ENCODE data around the gene GC.
"Not testable (repeated sequence)": the region's sequence is repeated elsewhere in the genome, so short reads cannot be mapped to it uniquely, and the experiment has no call there.

Gene GC, protein sequence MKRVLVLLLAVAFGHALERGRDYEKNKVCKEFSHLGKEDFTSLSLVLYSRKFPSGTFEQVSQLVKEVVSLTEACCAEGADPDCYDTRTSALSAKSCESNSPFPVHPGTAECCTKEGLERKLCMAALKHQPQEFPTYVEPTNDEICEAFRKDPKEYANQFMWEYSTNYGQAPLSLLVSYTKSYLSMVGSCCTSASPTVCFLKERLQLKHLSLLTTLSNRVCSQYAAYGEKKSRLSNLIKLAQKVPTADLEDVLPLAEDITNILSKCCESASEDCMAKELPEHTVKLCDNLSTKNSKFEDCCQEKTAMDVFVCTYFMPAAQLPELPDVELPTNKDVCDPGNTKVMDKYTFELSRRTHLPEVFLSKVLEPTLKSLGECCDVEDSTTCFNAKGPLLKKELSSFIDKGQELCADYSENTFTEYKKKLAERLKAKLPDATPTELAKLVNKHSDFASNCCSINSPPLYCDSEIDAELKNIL

DNA sequence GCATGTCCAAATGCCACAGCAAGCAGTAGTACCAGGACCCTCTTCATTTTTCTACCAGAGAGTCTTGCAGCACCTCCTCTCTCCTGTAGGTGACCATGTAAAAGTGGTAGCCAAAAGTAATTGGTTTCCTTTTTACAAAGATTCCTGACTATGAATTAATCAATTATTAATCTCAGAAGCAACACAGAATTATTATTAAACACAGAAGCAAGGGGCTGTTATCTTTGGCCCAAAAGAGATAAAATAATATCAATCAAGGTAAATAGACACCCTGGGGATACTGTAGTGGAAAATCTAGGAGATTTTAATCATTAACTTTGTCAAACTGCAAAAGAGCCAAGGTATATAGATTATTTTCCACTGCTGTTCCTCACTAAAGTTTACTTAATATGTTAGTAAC, at the start of gene GC:
Gene GC, minus strand, starts transcription at position 108 of the 400 bp plus-strand sequence. Its CDS starts 61 bp downstream, at position 47.
- DNase-seq, result no peak

DNA sequence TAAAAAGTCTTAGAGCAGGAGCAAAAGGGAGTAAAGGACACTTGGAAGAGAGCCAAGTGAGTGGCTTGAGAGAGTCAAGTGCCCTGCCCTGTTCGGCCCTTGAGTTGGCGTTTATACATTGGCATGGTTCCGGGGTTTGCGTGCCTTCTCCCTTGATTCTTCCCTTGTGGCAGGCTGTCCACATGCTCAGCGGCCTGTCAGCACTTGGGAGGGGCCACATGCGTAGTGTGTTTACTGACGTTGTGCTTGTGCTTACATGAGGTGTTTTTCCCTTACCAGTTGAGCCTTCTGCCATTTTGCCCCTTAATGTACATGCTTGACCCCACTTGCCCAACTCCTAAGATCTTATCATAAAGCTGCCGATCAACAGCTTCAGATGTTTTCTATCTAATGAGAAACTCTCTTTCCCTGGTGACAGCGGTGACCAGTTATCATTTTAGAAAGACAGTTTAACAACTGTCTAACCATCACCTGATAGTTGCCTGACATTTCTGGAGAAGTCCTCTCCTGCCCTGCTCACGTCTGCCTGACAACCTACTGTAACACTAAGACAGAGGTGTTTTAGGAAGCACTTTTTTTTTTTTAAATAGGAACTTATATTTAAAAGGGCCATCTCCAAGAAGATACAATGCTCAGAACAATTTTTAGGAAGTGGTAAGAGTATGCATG, 49.5 kb upstream of the GC start:
- DNase-seq, result no peak

DNA sequence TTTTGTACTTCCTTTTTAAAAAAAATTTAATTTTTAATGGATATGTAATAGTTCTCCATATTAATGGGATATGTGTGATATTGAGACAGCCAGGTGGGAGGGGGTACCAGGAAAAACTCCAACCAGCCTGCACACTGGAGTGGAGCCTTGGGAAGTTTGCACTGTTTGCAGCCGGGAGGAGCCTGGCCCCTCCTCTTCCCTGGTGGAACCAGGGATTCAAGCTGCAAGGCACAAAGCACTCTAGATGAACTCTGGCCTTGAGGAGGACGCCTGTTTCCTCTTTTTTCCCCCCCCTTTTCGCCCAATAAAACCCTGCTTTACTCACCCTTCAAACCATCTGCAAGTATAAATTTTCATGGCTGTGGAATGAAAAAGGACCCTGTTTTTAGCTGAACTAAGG, 48.2 kb upstream of the GC start:
- no peak for DNase-seq

DNA sequence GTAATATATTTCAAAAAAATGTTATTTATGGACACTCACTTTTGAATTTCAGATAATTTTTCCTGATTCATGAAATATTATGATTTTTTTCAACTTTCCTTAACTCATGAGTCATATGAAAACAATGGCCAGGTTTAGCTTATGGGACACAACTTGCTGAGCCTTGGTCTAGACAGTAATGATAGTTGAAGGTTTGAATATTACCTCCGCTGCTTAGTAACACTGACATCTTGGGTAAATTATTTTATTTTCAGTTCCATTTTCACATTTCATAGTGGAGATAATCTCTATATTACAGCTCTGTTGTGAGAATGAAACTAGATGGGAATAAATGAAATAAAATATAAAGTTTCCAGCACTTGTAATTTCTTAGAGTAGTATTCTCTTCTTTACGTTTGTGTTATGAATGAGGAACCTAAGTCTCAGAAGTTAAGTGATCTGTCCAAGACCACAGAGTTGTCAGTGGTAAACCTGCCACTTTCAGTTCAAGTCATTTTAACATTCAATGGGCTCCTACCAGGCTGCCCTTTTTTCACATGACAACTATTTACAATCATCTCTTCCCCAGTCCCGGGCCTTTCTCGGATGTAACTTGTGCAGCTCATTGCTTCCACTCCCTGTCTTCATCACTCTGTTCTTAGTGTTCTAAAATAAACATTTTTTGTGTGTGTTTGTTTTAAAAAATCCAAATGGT, 46.8 kb upstream of the GC start:
- no peak for DNase-seq

DNA sequence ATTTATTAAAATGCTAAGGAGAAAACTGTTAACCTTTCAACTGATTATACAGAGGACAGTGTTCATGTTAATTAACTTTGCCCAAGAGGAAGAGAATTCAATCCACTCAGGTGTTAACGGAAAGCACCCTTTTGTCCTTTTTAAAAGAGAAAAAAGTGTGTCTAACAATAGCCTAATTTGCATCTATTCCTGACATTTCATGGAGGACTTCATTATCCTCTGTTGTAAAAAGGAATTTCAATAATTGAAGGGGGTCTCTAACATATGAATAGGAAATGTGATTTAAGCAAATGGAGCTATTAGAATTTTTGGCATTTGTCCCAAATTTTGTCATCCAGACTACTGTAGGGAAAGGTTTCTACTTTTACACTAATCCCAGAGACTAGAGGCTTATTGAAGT, 44.6 kb upstream of the GC start:
- no peak for DNase-seq

DNA sequence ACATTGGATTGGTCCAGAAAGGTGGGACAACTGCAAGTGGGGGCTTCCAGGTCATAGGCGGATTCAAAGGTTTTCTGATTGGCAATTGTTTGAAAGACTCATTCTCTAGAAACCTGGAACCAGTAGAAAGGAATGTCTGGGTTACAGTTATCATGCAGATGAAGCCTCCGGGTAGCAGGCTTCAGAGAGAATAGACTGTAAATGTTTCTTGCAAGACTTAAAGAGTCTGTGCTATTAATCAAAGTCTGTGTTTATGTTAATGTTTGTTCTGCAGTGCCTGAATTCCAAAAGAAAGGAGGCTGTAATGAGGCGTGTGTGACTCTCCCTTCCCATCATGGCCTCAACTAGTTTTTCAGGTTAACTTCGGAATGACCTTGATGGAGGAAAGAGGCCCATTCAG, 43.9 kb upstream of the GC start:
- no peak for DNase-seq

DNA sequence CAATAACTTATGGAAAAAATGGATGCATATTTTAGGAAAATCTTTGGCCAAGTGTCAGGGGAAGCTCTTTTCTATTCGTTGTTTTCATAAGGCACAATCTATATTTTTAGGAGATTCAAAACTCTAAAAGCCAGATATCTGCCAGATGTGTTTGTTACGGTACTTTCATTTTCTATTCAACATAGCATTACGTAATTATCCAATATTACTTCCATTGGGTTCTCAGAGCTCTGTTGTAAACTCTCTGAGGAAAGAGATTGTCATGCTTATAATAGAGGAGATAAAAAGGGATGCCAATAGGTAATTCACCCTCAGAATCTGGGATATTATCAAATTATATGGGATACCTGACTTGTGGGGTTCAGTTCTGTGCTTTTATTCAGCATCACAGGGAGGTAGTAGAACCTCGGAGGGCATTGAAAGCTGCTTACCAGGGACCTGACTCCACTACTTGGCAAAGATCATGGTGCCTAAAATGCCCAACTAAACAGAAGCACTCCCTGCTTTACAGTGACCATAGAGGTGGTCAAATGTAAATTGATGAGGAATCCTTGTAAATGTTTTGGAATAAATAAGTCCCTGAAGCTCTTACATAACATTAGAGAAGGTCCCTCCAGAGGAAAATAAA, 32.9 kb upstream of the GC start:
- no peak for DNase-seq

DNA sequence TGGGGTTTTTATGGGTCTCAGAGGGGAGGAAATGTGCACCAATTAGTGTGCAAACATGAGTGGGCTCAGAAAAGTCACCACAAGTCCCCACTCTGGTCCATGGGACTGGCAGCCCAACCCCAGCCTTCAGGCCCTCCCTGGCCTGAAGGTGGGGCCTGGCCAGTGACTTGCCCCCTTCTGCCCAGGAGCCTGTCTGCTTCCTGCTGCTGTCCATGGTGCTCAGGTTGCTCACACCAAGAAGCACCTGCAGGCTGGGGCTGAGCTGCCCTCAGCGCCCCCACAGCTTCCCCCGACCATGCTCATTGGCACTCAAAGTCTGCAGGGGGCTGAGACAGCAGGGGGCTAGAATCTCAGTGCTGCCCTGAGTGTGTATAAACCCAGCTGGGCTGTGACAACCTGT, 30.6 kb upstream of the GC start:
- DNase-seq, result no peak

DNA sequence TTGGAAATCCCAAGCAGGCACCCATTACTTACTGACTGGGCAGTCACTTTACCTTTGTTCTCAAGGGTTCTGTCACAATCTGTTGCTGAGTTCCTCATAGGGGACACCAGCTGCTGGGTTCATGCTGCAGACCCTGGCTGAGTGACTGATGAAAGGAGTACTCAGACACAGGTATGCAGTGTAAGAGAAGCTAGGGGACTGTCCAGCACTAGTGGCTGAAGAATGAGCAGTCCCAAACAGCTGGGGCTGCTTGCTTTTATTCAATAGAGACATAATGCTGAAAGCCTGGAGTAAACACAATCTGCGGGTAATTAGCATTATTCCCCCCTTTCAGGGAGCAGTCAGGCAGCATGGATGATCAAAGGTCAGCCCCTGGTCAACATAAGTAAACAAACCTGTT, 25.9 kb upstream of the GC start:
- DNase-seq, result not testable (repeated sequence)

DNA sequence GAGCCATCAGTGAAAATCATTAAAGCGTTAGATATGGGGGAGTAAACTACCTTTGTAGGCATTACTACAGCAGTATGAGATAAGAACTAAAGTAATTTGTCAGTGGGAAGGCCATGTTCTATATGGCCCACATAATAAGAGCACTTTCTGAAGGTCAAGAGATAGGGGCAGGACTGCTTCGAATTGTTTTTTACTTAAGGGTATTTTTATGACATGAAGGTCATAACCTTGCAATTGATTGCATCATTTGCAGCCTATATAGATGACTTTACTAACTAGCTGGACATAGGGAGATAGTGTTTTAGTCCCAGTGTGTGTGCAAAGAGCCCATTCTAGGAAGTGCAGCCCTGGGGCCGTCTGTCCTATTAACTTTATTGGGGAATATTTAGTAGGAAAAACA, 23.6 kb upstream of the GC start:
- DNase-seq, result no peak

DNA sequence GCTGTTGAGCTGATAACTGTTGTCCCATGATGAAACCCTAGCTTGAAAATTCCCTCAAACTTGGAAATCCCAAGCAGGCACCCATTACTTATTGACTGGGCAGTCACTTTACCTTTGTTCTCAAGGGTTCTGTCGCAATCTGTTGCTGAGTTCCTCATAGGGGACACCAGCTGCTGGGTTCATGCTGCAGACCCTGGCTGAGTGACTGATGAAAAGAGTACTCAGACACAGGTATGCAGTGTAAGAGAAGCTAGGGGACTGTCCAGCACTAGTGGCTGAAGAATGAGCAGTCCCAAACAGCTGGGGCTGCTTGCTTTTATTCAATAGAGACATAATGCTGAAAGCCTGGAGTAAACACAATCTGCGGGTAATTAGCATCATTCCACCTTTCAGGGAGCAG, 21.4 kb upstream of the GC start:
- not testable (repeated sequence) for DNase-seq

DNA sequence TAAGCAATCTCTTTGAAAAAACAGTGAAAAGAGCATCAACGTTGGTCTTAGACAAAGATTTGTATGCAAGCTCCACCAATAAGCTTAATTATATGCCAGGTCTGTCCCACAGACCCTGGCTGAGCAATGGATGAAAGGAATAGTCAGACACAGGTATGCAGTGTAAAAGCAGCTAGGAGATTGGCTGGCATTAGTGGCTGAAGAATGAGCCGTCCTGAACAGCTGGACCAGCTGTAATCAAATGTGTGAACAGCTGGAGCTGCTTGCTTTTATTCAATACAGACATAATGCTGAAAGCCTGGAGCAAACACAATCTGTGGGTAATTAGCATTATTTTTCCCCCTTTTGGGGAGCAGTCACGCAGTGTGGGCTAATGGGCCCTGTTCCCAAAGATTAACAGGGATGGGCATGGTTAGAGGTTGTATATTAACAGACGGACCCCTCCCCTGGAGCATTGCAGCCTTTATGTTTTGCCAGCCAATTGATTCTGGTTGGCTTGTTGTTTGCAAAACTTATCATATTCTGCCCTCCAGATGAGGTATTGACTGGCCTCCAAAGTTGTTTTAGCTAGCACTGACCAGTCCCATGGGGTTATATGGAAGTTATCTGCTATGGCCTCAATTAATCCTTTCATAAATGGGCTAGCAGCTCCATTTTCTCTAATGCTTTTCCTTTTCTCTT, 20.3 kb upstream of the GC start:
- not testable (repeated sequence) for DNase-seq

DNA sequence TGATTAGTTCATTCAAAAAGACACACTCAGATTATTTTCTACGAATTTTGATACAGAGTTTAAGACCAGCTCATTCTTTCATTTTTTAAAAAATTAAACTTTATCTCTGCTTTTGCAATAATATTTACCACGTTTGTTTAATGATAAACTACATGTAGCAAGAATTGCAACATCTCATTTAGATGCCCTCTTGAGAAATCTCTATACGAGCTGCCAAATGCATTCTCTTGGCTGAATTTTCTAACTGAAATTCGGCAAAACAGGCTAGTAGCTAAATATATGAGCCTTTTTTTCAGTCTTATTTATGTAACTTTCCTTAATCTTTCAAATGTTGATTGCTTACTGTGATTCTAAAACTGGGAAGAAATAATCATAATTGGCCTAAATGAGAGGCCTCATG, 2.1 kb upstream of the GC start:
- DNase-seq, result no peak

DNA sequence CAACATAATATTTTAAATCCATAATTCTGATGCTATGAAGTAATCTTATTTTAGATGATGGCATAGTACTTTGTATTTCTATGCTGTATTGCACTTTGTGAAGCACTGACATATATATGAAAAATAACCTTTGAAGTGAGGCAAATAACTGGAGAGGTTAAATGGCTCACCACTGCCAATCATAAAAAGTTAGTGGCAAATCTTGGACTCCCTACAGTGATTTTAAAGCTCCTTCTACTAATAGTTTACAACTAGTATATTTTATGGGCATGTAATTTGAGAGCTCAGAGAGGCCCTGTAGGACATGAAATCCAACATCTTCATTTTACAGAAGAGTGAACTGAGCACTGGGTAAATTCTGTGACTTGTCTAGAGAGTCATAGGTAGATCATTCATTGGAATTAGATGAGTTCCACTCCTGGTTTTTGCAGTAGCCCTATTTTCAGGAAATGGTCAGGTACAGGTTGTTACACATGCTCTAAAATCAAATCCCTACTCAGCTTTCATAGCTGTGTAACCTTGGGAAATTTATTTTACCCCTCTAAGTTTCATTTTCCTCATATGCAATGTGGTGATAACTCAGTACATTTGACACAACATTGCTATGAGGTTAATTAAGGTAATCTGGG, 804 bp upstream of the GC start:
- DNase-seq, result no peak

DNA sequence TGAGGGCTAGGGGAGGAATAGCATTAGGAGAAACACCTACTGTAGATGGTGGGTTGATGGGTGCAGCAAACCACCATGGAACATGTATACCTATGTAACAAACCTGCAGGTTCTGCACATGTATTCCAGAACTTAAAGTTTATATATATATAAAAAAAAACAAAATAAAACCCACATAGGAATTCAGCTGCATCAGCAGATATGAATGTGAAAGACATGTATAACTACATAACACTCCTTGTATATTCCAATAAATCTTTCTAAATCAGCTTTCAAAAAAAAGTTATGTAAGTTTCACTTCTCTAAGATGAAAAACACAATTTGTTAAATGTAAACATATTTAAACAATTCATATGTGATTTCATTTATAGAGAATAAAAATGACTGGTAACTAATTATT, 6.0 kb downstream of the GC start:
- DNase-seq, result no peak

DNA sequence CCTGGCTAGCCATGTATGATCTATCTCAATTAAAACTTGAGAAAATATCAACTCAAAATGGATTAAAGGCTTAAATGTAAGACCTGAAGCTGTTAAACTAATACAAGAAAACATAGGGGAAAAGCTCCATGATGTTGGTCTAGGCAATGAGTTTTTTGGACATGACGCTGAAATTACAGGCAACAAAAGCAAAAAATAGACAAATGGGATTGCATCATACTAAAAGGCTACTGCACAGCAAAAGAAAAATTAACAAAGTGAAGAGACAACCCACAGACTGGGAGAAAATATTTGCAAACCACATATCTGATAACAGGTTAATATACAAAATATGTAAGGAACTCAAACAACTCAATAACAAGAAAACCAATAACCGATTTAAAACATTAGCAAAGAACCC, 8.4 kb downstream of the GC start:
- DNase-seq, result no peak

DNA sequence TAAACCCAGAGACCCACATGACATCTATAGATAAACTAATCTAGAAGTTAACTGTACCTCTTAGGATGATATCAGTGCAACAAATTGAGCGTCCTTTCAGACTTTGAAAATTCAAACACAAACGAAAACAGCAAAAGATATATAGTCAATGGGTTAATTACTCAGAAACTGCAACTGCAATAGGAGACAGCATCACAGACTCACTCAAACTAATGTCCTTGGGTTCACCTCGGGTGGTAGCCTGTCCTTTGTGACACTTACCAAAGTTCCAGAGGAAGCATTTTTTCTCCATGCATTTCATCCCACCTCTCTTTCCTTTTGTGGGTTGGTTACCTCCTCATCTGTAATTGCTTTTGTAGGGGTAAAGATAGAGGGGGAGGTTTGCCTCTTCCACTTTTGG, 9.7 kb downstream of the GC start:
- DNase-seq, result no peak

DNA sequence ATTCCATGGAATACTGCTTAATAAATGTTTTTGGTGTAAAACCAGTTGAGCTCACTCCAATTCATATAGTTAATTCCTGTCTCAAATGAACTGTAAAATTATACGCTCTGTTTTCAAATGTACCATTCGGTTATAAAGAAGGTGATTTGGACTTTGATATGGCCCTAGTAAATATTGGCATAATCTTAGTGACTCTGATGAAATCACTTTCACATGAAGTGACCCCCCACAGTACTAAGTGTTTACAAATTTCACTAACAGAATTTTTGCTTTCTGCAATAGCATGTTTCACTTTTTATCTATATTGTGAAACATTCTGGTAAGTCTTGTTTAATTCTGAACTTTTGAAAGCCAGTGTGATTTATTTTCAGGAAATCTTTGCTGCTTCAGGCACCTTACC, 10.9 kb downstream of the GC start:
- DNase-seq, result no peak

DNA sequence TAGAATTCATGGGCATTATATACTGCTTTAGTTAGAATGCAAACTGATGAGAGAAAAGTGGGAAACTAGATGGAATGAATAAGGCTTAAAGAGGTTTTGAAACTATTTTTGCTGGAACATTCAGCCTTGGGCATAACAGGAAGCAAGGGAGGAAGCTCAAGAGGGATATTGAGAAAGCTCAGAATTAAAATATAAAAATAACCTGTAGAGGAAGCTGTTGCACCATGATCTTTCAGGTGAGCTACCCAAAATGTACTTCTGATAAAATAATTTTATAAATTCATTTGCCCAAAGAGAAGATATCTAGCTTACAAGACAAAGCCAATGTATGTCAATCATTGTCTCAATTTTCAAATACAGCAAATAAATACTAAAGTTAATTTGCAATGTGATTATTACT, 11.3 kb downstream of the GC start:
- DNase-seq, result no peak

DNA sequence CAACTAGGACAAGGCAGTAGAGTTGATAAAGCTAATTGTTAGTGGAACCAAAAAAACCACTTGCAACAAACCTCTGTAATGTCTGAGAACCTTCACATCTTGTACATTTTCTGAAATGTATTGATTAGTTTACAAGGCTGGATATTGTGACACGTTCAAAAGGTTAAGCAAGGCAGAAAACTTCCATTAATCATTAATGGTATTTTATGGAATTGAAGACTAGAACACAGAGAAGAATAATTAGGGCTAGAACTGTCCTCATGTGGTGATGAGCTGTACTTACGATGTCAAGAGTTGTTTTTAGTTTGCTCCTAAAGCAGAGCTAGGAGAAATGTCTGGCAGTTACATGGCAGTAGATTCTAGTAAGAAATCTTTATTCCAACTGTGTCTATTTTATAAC, 12.3 kb downstream of the GC start:
- no peak for DNase-seq

DNA sequence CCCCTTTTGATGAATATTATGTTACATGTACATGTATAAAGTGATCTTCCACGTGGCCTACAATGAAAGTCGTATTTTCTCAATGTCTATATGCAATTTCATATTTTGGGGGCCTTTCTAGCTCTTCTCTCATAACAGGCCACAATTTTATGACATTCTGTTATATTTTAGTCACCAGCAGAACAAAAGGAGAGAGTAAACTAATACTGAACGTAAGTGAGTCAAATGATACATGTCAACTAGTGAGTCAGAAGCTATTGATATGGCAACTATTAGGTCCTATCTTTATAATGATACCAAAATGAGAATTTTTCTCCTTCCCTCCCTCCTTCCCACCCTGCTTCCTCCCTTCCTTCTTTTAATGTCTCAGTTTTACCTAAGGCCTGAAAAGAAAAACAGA, 14.4 kb downstream of the GC start:
- no peak for DNase-seq

DNA sequence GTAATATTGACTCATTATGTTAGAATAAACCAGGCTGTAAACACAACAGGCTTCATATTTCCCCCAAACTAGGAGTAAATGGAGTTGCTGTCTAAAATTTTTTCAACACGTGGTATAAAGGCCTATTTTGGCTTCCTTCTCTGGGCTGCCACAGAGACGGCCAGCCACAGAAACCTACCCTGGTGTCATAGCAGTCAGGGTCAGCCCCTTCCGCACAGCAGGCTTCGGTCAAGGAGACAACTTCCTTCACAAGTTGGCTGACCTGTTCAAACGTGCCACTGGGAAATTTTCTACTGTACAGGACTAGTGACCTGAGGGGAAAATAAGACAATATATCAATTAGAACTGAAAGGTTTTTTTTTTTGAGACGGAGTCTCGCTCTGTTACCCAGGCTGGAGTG, 15.8 kb downstream of the GC start:
- no peak for DNase-seq
